NCI-H2227 (cell line): ENCODE results near the gene CIAO2B.
A peak's percentile ranks its signal among the peaks of the same experiment; 100 is the strongest.
"Not testable (repeated sequence)": the region's sequence is repeated elsewhere in the genome, so short reads cannot be mapped to it uniquely, and the experiment has no call there.

ENCODE experiments used
- DNase-seq: peaks from one replicate; lab custom pipeline; 2025; ENCODE audit not compliant: unreplicated experiment; lab: John Stamatoyannopoulos, UW

CIAO2B gene

DNA sequence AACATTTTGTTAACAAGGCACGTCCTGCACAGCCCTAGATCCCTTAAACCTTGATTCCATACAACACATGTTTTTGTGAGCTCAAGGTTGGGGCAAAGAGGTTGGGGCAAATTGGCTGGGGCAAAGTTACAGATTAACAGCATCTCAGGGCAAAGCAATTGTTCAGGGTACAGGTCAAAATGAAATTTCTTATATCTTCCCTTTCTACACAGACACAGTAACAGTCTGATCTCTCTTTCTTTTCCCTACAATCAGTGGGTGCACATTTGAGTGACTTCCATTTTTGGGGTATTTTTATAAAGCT lies 21.9 kb upstream of the CIAO2B start:
- not testable (repeated sequence) for DNase-seq

DNA sequence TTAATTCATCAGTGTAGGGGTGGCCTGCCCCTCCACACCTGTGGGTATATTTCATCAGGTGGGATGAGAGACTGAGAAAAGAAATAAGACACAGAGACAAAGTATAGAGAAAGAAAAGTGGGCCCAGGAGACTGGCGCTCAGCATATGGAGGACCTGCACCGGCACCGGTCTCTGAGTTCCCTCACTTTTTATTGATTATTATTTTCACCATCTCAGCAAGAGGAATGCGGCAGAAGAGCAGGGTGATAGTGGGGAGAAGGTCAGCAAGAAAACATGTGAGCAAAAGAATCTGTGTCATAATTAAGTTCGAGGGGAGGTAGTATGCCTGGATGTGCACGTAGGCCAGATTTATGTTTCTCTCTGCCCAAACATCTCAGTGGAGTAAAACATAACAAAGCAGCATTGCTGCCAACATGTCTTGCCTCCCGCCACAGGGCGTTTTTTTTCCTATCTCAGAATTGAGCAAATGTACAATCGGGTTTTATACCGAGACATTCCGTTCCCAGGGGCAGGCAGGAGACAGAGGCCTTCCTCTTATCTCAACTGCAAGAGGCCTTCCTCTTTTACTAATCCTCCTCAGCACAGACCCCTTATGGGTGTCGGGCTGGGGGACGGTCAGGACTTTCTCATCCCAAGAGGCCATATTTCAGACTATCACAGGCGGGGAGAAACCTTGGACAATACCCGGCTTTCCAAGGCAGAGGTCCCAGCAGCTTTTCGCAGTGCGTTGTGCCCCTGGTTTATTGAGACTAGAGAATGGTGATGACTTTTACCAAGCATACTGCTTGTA lies 21.4 kb upstream of the CIAO2B start:
- not testable (repeated sequence) for DNase-seq

DNA sequence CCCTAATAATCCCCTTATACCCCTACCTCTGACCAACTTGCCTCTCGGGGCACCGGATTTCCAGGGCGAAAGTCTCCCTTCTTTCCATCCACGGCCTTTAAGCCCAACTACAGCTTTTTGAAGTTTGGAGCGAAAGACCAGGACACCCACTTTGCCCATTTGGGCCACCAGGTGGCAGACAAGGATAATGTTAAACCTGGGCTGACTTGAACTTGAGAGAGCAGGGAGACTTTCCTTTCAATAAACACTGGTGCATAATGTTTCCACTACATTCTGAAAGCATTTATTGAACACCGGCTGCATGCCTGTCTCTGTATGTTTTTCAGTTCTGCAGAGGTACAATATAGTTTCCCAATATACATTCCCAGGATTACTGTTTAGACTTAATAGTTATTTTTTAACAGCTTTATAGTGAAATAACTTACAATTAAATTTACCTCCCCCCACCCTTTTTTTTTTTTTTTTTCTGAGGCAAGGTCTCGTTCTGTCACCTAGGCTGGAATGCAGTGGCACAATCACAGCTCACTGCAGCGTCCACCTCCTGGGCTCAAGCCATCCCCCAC lies 20.0 kb upstream of the CIAO2B start:
- peak; percentile 72 for DNase-seq

DNA sequence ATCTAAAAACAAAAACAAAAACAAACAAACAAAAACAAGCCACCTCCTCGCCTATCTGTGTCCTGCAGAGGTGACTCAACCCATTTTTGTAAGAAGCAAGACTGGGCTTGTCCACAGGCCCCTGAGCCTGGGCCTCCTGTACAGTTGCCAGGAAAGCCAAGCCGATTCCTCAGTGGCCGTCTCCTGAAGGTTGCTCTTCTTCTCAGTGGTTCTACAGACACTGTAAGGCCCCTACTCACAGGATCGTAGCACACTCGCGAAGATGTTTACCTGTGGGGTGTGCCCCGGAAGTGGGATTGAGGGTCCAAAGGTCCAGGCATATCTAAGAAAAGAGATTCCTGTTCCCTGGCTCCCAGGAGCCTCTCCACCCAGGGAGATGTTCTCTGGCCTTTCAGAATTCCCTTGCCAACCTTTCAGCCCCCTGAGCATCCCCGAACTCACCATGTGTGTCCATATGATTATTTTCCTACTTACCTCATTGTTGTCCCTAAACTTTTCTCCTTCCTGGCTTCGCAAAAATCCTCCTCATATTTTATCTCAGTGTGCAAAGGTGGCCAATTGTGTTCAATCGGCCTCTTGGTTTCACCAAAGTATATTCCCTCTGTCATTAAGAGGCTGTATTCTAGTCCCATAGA lies 19.4 kb upstream of the CIAO2B start:
- no peak for DNase-seq

DNA sequence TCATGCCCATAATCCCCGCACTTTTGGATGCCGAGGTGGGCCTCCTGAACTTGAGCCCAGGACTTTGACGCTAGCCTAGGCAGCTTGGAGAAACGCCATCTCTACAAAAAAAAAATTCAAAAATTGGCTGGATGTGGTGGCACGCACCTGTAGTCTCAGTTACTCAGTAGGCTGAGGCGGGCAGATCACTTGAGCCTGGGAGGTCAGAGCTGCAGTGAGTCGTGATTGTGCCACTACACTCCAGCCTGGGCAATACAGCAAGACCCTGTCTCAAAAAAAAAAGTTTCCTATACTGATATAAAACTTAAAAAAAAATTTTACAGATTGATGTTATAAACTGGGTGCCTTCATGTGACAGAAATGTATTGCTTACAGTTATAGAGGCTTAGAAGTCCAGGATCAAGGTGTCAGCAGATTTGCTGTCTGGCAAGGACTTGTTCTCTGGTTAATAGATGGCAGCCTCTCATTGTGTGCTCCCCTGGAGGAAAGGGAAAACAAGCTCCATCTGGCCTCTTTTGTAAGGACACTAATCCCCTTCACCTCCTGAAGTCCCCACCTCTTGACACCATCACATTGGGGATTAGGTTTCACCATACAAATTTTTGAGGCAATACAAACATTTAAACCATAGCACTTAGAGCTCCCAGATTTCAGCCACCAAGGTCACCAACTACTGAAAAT lies 18.4 kb upstream of the CIAO2B start:
- DNase-seq, result no peak

DNA sequence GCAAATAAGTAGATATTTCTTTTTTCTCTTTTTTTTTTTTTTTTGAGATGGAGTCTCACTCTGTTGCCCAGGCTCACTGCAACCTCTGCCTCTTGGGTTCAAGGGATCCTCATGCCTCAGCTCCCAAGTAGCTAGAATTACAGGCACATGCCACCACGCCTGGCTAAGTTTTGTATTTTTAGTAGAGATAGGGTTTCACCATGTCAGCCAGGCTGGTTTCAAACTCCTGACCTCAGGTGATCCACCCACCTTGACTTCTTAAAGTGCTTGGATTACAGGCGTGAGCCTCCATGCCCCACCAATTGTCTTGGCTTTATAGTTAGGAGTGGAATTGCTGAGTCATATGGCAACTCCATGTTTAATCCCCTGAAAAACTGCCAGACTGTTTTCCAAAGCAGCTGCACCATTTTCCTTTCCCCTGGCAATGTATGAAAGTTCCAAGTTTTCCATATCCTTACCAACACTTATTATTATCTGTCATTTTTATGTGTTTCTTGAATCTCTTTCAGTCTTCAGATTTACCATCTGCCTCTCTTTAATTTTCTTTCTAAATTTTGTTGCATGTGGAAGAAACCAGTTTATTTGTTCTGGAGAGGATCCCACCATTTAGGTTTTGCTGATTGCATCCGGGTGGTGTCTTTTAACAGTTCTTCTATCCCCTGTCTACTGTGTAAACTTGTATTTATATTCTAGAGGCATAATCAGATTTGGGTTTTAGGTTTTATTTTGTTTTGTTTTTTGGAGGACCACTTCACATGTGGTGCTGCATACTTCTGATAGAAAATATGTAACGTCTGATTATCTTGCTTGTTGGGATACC lies 17.0 kb upstream of the CIAO2B start:
- DNase-seq, result no peak

DNA sequence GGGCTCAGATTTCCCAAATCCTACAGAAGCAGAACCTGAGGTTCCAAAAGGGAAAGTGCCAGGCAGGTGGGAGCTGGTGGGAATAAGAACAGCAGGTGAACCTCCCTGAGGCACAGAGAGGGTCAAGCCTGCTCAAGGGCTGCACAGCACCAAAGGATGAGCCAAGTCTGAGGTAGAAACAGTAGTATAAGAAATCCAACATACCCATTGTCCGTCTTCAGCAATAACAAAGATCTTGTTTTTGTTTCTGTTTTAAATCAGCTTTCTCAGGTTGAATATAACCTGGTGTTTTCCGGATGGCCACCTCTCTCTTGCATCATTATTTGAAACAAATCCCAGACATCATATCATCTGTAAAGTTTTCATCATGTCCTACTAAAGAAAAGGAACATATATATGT lies 16.2 kb upstream of the CIAO2B start:
- DNase-seq, result no peak

DNA sequence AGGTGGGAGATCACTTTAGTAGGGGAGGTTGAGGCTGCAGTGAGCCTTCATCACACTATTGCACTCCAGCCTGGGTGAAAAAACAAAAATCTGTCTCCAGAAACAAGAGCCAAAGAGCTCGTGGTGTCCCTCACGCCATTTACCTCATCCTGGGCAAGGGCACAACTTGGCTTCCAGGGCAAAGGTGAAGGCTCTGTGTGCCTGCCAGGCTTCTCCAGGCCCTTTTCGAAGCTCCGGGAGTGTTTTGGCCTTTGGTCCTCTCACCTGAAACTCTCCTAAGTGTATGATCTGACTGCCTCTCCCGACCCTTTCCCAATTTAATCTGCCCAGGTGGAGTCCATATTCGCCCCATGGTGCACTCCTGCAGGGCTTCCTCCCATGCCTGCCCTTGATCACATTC lies 15.3 kb upstream of the CIAO2B start:
- DNase-seq, result no peak

DNA sequence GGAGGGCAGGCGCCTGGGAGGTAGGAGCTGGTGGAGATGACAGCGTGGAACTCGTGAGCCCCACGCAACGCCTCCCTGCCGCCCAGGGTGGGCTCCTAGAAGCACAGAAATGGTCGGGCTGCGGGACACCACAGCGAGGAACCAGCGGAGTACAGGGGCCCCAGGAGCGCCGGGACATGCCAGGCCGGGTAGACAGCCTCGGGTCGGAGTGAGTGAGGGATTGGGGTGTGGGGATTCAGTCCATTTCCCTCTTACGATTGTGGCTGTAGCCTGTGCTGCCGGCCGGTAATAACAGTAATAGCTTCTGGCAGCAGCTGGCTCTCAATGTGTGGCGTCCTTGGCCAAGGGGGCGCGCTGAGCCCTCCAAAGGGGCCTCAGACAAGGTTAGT lies 14.6 kb upstream of the CIAO2B start:
- DNase-seq, result no peak

DNA sequence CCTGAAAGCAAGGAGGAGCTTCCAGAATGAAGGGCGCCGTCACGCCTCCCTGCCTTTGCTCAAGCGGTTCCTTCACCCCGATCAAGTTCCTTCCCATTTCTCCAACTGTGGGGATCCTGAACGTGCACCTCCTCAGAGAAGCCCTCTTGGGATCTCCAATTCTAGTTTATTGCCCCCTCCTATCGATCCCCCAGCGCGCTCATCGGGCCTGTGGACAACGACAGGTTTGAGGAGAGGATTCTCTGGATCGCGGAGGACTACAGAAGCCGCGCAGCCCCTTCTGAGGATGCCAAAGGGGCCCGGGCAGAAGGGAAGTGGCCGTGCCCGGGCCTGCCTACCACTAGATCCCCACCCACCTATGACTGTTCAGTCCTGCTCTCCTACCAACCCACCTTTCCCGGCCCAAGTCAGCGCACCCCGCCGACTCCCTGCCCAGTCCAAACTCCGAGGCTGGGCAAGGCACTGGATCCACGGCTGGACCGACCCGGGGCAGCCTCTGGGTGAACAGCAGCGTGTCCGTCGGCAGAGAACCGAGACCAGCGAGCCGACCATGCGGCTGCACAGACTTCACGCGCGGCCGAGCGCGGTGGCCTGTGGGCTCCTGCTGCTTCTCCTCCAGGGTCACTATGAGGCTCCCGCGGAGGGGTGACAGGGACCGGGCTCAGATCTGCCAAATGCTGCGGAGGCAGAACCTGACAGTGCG lies 14.1 kb upstream of the CIAO2B start:
- no peak for DNase-seq

DNA sequence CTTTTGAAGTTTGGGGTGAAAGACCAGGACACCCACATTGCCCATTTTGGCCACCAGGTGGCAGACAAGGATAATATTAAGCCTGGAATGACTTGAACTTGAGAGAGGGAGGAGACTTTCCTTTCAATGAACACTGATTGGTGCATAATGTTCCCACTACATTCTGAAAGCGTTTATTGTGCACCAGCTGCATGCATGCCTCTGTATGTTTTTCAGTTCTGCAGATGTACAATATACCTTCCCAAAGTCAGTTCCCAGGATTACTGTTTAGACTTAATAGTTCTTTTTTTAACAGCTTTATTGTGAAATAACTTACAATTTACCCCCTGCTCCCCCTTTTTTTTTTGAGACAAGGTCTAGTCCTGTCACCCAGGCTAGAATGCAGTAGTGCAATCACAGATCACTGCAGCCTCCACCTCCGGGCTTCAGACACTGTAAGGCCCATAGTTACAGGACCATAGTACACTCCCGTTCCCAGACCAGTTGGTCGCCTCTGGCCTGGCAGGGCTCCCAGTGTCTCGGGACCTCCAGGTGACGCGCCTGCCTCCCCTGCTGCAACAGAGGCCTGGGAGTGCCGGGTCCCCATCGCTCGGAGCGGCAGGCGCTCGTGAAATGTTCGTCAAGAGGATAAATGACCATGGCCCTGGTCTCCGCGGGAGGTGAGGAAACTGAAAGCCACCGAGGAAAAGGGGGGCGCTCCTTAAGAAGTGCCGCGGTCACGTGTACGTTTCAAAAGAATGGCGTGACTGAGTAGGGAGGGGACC lies 13.3 kb upstream of the CIAO2B start:
- DNase-seq, result peak; percentile 78

DNA sequence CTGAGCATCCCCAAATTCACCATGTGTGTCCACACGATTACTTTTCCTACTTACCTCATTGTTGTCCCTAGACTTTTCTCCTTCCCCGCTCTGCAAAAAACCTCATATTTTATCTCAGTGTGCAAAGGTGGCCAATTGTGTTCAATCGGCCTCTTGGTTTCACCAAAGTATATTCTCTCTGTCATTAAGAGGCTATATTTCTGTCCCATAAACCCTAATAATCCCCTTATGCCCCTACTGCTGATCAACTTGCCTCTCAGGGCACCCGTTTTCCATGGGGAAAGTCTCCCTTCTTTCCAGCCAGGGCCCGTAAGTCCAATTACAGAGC lies 12.7 kb upstream of the CIAO2B start:
- DNase-seq, result no peak

DNA sequence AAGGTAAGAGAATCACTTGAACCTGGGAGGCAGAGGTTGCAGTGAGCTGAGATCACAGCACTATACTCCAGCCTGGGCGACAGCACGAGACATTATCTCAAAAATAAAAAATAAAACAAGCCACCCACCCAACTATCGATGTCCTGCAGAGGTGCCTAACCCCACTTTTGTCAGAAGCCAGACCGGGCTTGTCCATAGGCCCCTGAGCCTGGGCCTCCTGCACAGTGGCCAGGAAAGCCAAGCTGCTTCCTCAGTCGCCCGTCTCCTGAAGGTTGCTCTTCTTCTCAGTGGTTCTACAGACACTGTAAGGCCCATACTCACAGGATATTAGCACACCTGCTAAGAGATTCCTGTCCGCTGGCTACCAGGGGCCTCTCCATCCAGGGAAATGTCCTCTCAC lies 12.3 kb upstream of the CIAO2B start:
- no peak for DNase-seq

DNA sequence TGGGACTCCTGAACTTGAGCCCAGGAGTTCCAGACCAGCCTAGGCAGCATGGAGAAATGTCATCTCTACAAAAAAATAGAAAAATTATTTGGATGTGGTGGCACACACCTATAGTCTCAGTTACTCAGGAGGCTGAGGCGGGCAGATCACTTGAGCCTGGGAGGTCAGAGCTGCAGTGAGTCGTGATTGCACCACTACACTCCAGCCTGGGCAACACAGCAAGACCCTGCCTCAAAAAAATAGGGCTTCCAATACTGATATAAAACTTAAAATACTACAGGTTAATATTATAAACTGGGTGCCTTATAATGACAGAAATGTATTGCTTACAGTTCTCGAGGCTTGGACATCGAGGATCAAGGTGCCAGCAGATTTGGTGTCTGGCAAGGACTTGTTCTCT lies 11.7 kb upstream of the CIAO2B start:
- DNase-seq, result no peak

DNA sequence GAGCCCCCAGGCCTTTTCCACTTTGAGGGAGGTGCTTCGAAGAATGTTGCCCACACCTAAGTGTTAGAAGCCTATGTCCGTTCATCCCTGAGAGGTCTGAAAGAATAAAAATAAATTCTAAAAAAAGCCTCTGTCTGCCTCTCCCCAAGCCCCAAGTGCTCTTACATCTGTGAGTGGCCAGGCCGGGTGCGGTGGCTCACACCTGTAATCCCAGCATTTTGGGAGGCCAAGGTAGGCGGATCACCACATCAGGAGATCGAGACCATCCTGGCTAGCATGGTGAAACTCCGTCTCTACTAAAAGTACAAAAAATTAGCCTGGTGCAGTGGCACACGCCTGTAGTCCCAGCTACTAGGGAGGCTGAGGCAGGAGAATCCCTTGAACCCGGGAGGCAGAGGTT lies 10.8 kb upstream of the CIAO2B start:
- DNase-seq, result not testable (repeated sequence)

DNA sequence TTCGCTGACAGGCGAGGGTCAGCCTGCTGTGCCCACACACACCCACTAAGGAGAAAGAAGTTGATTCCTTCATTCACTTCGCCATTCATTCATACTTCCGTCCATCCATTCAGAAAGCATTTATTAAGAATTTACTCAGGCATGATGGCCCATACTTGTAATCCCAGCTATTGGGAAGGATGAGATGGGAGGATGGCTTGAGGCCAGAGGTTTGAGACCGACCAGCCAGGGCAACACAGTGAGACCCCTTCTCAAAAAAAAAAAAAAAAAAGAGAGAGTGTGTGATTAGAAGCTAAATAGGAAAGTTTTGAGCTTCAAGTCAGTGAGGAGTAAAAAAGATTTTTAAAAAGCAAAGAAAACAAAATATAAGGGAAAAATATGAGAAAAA lies 9.8 kb upstream of the CIAO2B start:
- no peak for DNase-seq

DNA sequence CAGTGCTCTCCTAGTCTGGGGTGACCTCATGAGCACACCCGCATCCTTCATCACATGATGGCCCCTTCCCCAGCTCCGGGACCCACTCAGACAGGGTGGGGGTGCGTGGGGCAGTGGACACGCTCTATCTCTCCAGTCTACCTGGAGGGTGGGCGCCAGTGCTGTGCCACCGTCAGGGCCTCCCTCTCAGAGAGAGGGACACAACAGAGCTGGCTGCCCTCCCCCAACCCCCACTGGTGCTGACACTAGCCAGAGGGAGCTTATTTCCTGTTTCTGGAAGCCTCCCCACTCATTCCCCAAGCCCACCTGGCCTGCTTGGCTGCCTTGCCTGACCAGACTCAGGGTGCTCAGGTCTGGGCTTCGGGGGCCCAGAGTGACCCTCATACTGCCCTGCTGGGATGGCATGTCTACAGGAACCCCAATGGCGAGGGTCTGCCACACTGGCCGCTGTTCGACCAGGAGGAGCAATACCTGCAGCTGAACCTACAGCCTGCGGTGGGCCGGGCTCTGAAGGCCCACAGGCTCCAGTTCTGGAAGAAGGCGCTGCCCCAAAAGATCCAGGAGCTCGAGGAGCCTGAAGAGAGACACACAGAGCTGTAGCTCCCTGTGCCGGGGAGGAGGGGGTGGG lies 9.3 kb upstream of the CIAO2B start:
- no peak for DNase-seq

DNA sequence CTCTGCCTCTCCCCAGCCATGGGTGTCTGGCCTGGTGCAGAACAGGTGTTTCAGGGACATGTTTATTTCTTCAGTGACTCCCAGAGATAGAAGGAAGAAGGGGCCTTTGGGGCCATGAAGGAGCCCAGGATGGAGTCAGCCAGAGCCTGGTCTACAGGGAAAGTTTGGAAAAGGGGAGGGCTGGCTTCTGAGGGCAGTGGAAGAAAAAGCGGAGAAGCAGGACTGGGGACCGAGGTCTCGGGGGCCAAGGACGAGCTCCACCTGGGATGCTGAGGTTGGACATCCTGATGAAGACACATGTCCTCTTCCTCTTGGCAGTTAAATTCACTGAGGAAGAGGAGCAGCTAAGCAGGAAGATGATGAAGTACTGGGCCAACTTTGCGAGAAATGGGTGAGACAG lies 8.8 kb upstream of the CIAO2B start:
- no peak for DNase-seq

DNA sequence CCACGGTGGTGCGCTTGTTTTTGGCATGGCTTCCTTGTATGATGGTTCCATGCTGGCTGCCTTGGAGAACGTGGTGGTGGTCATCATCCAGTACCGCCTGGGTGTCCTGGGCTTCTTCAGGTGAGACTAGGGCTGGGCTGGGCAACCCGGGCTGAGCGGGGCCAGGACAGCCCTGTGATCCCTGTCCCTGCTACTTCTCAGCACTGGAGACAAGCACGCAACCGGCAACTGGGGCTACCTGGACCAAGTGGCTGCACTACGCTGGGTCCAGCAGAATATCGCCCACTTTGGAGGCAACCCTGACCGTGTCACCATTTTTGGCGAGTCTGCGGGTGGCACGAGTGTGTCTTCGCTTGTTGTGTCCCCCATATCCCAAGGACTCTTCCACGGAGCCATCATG lies 6.0 kb upstream of the CIAO2B start:
- DNase-seq, result no peak

DNA sequence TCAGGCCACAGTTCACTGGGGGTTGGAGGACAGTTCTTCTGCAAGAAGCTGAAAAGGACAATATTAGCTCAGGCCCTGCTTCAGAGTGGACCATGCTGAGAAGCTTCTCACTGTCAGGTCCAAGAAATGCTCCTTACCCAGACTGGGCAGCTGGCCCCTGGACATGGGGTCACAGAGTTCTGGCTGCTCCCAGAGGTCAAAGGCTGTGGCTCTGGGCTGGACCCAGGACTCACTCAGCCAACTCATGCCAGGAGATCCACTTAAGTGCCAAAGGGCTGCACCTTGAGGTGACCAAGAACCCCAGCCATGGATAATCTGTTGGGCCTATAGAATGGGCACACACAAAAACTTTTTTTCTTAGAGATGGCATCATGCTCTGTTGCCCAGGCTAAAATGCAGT lies 5.2 kb upstream of the CIAO2B start:
- DNase-seq, result no peak
